Measurements from ENCODE around the gene GIT1.

Gene GIT1

GRCh38 chr17:29613352-29613837, 23.9 kb upstream of the GIT1 start:
- DNase-seq (peak; percentile 94), ATAC-seq (replicated peaks) (peak; percentile 38)
- no peaks in the 10 kb centered on the region for H3K27me3 Mint-ChIP-seq
- peak overlapping the region; percentile 89 to 92 for H3K4me3 Mint-ChIP-seq
- no peaks in the 10 kb centered on the region for H3K9me3 Mint-ChIP-seq
- peak overlapping the region in 1 of 2 donors; percentile 38 for H3K27ac Mint-ChIP-seq
- H3K4me1 Mint-ChIP-seq (ENCODE audit: low read depth in 2 of 2) = peaks cover 34 to 39% of the 10 kb centered on the region in 2 donors
- peaks cover 2% of the 10 kb centered on the region for H3K36me3 Mint-ChIP-seq (ENCODE audit: insufficient read depth)

DNA sequence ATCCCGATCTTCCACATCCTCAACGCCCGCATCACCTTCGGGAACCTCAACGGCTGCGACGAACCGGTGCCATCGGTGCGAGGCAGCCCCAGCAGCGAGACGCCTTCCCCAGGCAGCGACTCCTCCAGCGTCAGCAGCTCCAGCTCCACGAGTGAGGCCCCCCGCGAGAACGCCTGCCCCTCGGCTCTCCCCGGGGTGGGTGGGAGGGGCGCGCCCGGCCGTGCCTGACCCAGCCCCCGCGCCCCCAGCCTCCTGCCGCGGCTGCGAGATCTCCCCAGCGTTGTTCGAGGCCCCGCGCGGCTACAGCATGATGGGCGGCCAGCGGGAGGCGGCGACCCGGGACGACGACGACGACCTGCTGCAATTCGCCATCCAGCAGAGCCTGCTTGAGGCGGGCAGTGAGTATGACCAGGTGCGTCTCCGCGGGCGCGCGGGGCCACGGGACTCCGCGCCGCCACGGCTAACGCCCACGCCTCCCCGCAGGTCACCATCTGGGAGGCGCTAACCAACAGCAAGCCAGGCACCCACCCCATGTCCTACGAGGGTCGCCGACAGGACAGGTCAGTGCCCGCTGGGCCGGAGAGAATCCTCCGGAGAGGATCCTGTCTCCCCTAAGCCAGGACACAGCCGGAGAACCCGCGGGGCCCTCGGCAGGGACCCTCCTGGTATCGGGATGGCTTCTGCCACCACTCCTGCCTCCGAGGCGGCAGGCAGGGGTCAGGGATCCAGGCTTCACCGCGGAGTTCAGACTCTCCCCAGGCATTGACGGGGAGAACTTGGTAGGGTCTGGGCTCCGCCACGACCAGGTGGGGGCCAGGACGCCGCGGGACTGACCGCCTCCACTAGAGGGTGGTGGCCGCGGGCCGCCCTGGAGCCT, 23.2 kb upstream of the GIT1 start:
- peaks cover 2% of the 10 kb centered on the region for H3K36me3 Mint-ChIP-seq (ENCODE audit: insufficient read depth)
- no peaks in the 10 kb centered on the region for H3K9me3 Mint-ChIP-seq
- no peak overlapping the region for H3K27ac Mint-ChIP-seq
- H3K27me3 Mint-ChIP-seq = no peaks in the 10 kb centered on the region
- DNase-seq = no peak
- peaks cover 31 to 34% of the 10 kb centered on the region in 2 donors for H3K4me1 Mint-ChIP-seq (ENCODE audit: low read depth in 2 of 2)
- H3K4me3 Mint-ChIP-seq = peak overlapping the region in 1 of 2 donors; percentile 92
- ATAC-seq (replicated peaks) = no peak

DNA sequence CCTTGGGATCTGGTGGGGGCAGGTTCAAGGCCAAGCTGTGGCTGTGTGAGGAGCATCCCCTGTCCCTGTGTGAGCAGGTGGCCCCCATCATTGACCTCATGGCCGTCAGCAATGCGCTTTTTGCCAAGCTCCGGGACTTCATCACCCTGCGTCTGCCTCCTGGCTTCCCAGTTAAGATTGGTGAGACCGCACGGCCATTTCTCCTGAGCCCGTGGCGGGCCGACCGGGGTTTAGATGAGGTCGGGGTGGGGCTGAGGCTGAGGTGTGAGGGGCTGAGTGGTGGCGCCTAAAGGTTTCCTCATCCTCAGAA, 22.6 kb upstream of the GIT1 start:
- no peak for ATAC-seq (replicated peaks)
- peaks cover 2% of the 10 kb centered on the region for H3K36me3 Mint-ChIP-seq (ENCODE audit: insufficient read depth)
- H3K4me3 Mint-ChIP-seq = peak overlapping the region; percentile 4 to 21
- H3K9me3 Mint-ChIP-seq = no peaks in the 10 kb centered on the region
- H3K27me3 Mint-ChIP-seq = no peaks in the 10 kb centered on the region
- DNase-seq = no peak
- H3K4me1 Mint-ChIP-seq (ENCODE audit: low read depth in 2 of 2) = peaks cover 27 to 29% of the 10 kb centered on the region in 2 donors
- no peak overlapping the region for H3K27ac Mint-ChIP-seq

- H3K27me3 Mint-ChIP-seq = no peaks in the 10 kb centered on the region
Measured at GRCh38 chr17:29611351-29612093, 22.1 kb upstream of the GIT1 start.

DNA sequence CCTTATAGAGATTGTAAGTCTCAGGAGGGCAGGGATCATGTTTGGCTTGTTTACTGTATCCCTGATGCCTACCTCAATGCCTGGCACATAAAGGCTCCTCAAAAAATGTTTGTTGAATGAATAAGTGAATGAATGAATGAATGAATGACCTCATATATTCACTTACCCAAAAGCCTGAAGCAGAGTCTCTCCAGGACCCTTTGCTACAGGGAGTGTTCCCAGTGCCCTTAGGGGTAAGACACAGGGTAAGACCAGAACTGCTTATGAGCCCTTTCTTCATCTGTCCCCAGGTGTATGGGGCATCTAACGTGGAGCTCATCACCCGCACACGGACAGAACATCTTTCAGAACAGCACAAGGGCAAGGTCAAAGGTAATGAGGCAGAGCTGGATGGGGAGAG, 20.9 kb upstream of the GIT1 start:
- H3K36me3 Mint-ChIP-seq (ENCODE audit: insufficient read depth) = peaks cover 2% of the 10 kb centered on the region
- DNase-seq = no peak
- no peak for ATAC-seq (replicated peaks)
- H3K4me1 Mint-ChIP-seq (ENCODE audit: low read depth in 2 of 2) = peaks cover 13% of the 10 kb centered on the region in 2 donors
- H3K4me3 Mint-ChIP-seq = no peak overlapping the region
- H3K9me3 Mint-ChIP-seq = no peaks in the 10 kb centered on the region
- no peak overlapping the region for H3K27ac Mint-ChIP-seq
- no peaks in the 10 kb centered on the region for H3K27me3 Mint-ChIP-seq

More at GRCh38 chr17:29611351-29612093, 22.1 kb upstream of the GIT1 start:
- Mint-ChIP-seq H3K9me3 (no peaks in the 10 kb centered on the region), H3K36me3 (ENCODE audit: insufficient read depth) (peaks cover 2% of the 10 kb centered on the region), H3K4me3 (peak overlapping the region; percentile 4 to 21), H3K27ac (no peak overlapping the region), H3K4me1 (ENCODE audit: low read depth in 2 of 2) (peaks cover 22 to 24% of the 10 kb centered on the region in 2 donors)
- ATAC-seq (replicated peaks) = no peak
- DNase-seq = no peak

DNA sequence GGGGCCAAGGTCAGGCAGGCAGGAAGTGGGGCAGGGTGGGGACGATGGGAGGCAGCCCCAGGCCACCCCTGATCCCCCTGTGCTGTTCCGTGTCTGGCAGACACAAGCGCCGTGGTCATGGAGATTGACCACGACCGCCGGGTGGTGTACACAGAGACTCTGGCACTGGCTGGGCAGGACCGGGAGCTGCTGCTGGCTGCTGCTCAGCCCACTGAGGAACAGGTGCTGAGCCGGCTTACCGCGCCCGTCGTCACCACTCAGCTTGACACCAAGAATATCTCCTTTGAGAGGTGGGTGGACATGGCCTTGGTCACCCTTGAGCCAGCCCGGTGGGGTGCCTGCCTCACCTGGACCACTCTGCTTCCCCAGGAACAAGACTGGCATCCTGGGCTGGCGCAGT, 19.5 kb upstream of the GIT1 start:
- H3K36me3 Mint-ChIP-seq (ENCODE audit: insufficient read depth) = no peaks in the 10 kb centered on the region
- ATAC-seq (replicated peaks) (no peak), DNase-seq (no peak)
- H3K9me3 Mint-ChIP-seq = no peaks in the 10 kb centered on the region
- H3K27me3 Mint-ChIP-seq = no peaks in the 10 kb centered on the region
- H3K4me1 Mint-ChIP-seq (ENCODE audit: low read depth in 2 of 2) = peaks cover 0 to 3% of the 10 kb centered on the region in 2 donors
- H3K27ac Mint-ChIP-seq = no peak overlapping the region
- H3K4me3 Mint-ChIP-seq = no peak overlapping the region

- Mint-ChIP-seq H3K27me3 (no peaks in the 10 kb centered on the region), H3K4me3 (no peak overlapping the region), H3K9me3 (no peaks in the 10 kb centered on the region), H3K4me1 (ENCODE audit: low read depth in 2 of 2) (no peaks in the 10 kb centered on the region), H3K36me3 (ENCODE audit: insufficient read depth) (no peaks in the 10 kb centered on the region), H3K27ac (no peak overlapping the region)
- ATAC-seq (replicated peaks) = no peak
- no peak for DNase-seq
Measured at GRCh38 chr17:29607557-29608195, 18.2 kb upstream of the GIT1 start.

DNA sequence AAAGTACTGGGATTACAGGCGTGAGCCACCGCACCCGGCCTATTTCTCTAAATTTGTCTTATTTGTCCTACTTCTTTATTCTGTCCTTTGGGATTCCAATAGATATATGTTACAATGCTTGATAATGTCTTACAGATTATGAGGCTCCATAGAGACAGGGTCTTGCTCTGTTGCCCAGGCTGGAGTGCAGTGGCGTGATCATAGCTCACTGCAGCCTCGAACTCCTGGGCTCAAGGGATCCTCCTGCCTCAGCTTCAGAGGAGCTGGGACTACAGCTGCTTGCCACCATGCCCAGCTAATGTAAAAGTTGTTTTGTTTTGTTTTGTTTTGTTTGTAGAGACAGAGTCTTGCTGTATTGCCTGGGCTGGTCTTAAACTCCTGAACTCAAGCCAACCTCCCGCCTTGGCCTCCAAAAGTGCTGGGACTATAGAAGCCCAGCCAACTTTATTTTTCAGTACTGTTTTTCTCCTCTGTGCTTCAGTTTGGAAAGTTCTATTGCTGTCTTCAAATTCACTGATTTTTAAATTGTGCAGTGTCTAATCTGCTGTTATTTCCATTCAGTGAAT, 13.7 kb upstream of the GIT1 start:
- no peak overlapping the region for H3K4me3 Mint-ChIP-seq
- peaks cover 8% of the 10 kb centered on the region for H3K36me3 Mint-ChIP-seq (ENCODE audit: insufficient read depth)
- H3K27ac Mint-ChIP-seq = no peak overlapping the region
- DNase-seq (no peak), ATAC-seq (replicated peaks) (no peak)
- H3K27me3 Mint-ChIP-seq = no peaks in the 10 kb centered on the region
- no peaks in the 10 kb centered on the region for H3K9me3 Mint-ChIP-seq
- no peaks in the 10 kb centered on the region for H3K4me1 Mint-ChIP-seq (ENCODE audit: low read depth in 2 of 2)

- H3K4me3 Mint-ChIP-seq = no peak overlapping the region
Measured at GRCh38 chr17:29597361-29598172, 8.1 kb upstream of the GIT1 start.

GRCh38 chr17:29596811-29597210, 7.4 kb upstream of the GIT1 start:
- Mint-ChIP-seq H3K9me3 (no peaks in the 10 kb centered on the region), H3K27me3 (no peaks in the 10 kb centered on the region), H3K4me1 (ENCODE audit: low read depth in 2 of 2) (peaks cover 4 to 11% of the 10 kb centered on the region in 2 donors), H3K36me3 (ENCODE audit: insufficient read depth) (peaks cover 8% of the 10 kb centered on the region), H3K27ac (no peak overlapping the region), H3K4me3 (no peak overlapping the region)
- DNase-seq (no peak), ATAC-seq (replicated peaks) (no peak)

More at GRCh38 chr17:29597361-29598172, 8.1 kb upstream of the GIT1 start:
- Mint-ChIP-seq H3K36me3 (ENCODE audit: insufficient read depth) (peaks cover 8% of the 10 kb centered on the region), H3K4me1 (ENCODE audit: low read depth in 2 of 2) (peaks cover 4 to 9% of the 10 kb centered on the region in 2 donors), H3K27ac (no peak overlapping the region), H3K9me3 (no peaks in the 10 kb centered on the region), H3K27me3 (no peaks in the 10 kb centered on the region)
- DNase-seq (no peak), ATAC-seq (replicated peaks) (no peak)

DNA sequence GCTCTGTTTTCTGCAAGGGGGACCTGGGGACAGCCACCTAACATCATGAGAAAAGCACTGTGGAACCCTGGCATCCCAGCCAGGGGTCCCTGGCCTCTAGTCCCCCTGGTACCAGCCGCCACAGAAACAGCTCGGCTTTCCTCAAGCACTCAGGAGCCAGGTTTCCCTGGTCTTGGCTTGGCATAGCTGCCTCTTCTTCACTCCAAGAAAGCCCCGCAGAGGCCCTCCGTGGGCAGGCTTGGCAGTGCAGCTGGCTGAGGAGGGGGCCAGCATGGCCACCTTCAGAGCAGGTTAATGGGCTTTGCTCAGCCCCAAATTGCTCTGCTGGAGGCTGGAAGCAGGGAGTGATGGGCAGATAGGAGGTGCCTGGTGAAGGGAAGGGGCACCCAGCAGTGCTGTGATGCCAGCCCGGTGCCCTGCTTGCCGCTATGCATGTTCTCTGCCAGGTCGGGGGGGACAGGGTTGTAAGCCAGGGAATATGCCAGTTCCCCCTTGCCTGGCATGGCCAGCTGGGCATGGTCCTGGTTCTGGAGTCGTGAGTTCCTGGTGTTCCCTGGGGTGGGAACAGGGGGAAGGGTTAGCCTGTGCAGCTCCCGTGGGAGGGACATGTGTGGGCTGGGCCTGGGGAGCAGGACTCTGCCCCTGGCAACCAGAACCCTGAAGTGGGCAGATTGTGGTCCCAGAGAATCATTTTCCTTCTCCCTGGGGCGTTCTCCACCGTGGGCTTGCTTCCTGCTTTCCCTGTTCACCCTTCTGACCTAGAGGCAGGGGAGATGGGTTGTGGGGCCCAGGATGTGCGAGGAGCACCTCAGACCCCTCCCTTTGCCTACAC, 6.7 kb upstream of the GIT1 start:
- ATAC-seq (replicated peaks) = no peak
- Mint-ChIP-seq H3K4me3 (no peak overlapping the region), H3K27ac (no peak overlapping the region), H3K27me3 (no peaks in the 10 kb centered on the region), H3K4me1 (ENCODE audit: low read depth in 2 of 2) (peaks cover 4 to 18% of the 10 kb centered on the region in 2 donors), H3K36me3 (ENCODE audit: insufficient read depth) (peaks cover 8% of the 10 kb centered on the region), H3K9me3 (no peaks in the 10 kb centered on the region)
- DNase-seq = no peak
